Spleen (tissue), 11 donors: ENCODE results near the gene CHRDL1. TPM values are rescaled to one million over a fixed set of nuclear protein-coding genes. Genes with fewer than 3 reads are reported as not detected.

ENCODE experiments used
- DNase-seq: peaks from one replicate; pipeline ENCODE4 v3.0.0-alpha.2; 2020
- H3K27ac ChIP-seq, 8 donors: fragments of 200-600 bp; sonication (generic) in 7 of 8; 1 replicate in 4 of 8; 2 replicates in 4 of 8; pipeline versions ENCODE4 v1.5.0 to v1.8.0; 2016 to 2021; ENCODE audit warnings: inconsistent platforms in 4 of 8, mild to moderate bottlenecking in 4 of 8, moderate library complexity in 1 of 8
- H3K27me3 ChIP-seq, 7 donors: fragments of 200-600 bp; sonication (generic) in 6 of 7; replicated peaks in 1 of 7; 1 replicate in 4 of 7; 2 replicates in 3 of 7; pipeline versions ENCODE4 v1.5.0 to v1.8.0; 2016 to 2021; ENCODE audit warnings: inconsistent platforms in 3 of 7, mild to moderate bottlenecking in 1 of 7
- H3K36me3 ChIP-seq, 6 donors: fragments of 200-600 bp; sonication (generic) in 5 of 6; 1 replicate in 4 of 6; 2 replicates in 2 of 6; pipeline versions ENCODE4 v1.5.0 to v1.8.0; 2016 to 2021; ENCODE audit warnings: inconsistent platforms in 2 of 6
- H3K4me1 ChIP-seq, 6 donors: fragments of 200-600 bp; sonication (generic) in 5 of 6; 1 replicate in 3 of 6; 2 replicates in 3 of 6; pipeline versions ENCODE4 v1.5.0 to v1.8.0; 2016 to 2021; ENCODE audit warnings: inconsistent platforms in 3 of 6
- H3K4me3 ChIP-seq, 8 donors: fragments of 200-600 bp; sonication (generic) in 7 of 8; 1 replicate in 4 of 8; 2 replicates in 4 of 8; pipeline versions ENCODE4 v1.5.0 to v1.8.0; 2016 to 2021; ENCODE audit warnings: inconsistent platforms in 4 of 8, mild to moderate bottlenecking in 4 of 8, moderate library complexity in 2 of 8
- H3K9me3 ChIP-seq, 8 donors: fragments of 200-600 bp; sonication (generic) in 7 of 8; 1 replicate in 4 of 8; 2 replicates in 4 of 8; pipeline versions ENCODE4 v1.5.0 to v1.8.0; 2016 to 2021; ENCODE audit warnings: inconsistent platforms in 4 of 8
- POLR2A ChIP-seq, 3 donors: fragments of 450-650 bp; IDR thresholded peaks; one replicate each; pipeline ENCODE4 v1.5.1; 2017; ENCODE audit warnings: antibody characterized with exemption in 3 of 3, mild to moderate bottlenecking in 1 of 3
- POLR2AphosphoS5 ChIP-seq, 3 donors: sonication (generic); formaldehyde crosslinking; IDR thresholded peaks; one replicate each; pipeline ENCODE4 v1.5.1; 2017; ENCODE audit warnings: antibody characterized with exemption in 3 of 3
- WGBS, 5 donors: extraction: QIAGEN DNeasy Blood & Tissue Kit in 3 of 5; methylation state at CpG; one replicate each; pipeline versions ENCODE4 v1.1.5 to v1.1.7; 2013 to 2018; 5-methylcytosine and 5-hydroxymethylcytosine counted together
- intact Hi-C: fragments of 100-400 bp; cut with DNase I; formaldehyde crosslinking; loops from one replicate; pipeline ENCODE4 v1.15.0; 2023; ENCODE audit warnings: low total_unique reads
- polyA plus RNA-seq, 3 donors: library from polyadenylated mRNA; stranded (reverse); fragments of 200-250 nt; gene quantifications; one replicate each; pipeline ENCODE4 v1.2.1, GENCODE V29; 2013
- total RNA-seq, 7 donors: library from RNA; depleted of rRNA in 3 of 7; stranded (reverse); fragments of >200 nt in 3 of 7; fragmentation: NEBNext Ultra II Directional in 4 of 7; extraction: Animal tissue kit (Norgen Biotek cat#: 25700) in 4 of 7; gene quantifications; one replicate each; pipeline versions ENCODE4 v1.1.0 to v1.2.1, GENCODE V29; 2016 to 2021
- TF ChIP-seq, protein P1 (sequence below), 11 experiments: fragments of 200-600 bp in 7 of 11; fragments of 450-650 bp in 4 of 11; sonication (generic) in 4 of 11; IDR thresholded peaks in 8 of 11; conservative IDR thresholded peaks in 3 of 11; 1 replicate in 7 of 11; 2 replicates in 4 of 11; pipeline versions ENCODE4 v1.4.0 to v1.8.0; 2016 to 2021; ENCODE audit warnings: antibody characterized with exemption in 11 of 11, inconsistent platforms in 4 of 11, mild to moderate bottlenecking in 1 of 11
- donor health status: healthy with polysubstance abuse.
- donor health status: DM: no; HTN: no; CAD: no; lungs with moderate emphysema.
- donor health status: DM: no; HTN: no; CAD: no.
- donor health status: Bipolar disorder and iron deficiency.
- donor health status: healthy.
- donor health status: DM: no; HTN: no; CAD: no.
- donor health status: DM: yes; HTN: yes; CAD: no.

Gene CHRDL1
- total and polyA plus RNA-seq, 10 donors, result 1.7 to 92.6 (median 17.4) TPM

DNA sequence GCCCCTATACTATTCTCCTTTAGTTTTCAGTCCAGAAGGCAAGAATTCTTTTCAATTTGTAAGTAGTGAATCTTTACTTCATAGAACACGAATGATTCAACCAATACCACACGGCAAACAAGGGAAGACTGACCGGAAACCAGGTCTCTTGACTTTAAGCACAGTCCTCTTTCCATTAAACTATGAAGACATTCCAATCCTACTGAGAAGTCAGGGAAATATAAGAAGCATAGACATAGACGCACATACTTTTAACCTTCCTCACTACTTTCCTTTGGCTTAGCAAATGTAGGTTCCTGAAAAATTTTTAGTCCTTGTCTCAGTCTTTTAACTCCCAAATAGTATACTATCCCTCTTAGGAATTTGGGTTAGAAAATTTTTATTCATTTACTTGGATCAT, 9.1 kb downstream of the CHRDL1 start:
- Histone ChIP-seq H3K4me1 (no peaks in the 10 kb centered on the region), H3K9me3 (no peaks in the 10 kb centered on the region), H3K27ac (no peak overlapping the region), H3K4me3 (no peak overlapping the region), H3K36me3 (no peaks in the 10 kb centered on the region), H3K27me3 (peaks cover 0 to 18% (median 0%) of the 10 kb centered on the region in 7 donors)
- TF ChIP-seq POLR2AphosphoS5 (IDR thresholded peaks at IDR 0.05) (no peak), POLR2A (IDR thresholded peaks at IDR 0.05) (no peak)
- TF ChIP-seq, protein P1, sequence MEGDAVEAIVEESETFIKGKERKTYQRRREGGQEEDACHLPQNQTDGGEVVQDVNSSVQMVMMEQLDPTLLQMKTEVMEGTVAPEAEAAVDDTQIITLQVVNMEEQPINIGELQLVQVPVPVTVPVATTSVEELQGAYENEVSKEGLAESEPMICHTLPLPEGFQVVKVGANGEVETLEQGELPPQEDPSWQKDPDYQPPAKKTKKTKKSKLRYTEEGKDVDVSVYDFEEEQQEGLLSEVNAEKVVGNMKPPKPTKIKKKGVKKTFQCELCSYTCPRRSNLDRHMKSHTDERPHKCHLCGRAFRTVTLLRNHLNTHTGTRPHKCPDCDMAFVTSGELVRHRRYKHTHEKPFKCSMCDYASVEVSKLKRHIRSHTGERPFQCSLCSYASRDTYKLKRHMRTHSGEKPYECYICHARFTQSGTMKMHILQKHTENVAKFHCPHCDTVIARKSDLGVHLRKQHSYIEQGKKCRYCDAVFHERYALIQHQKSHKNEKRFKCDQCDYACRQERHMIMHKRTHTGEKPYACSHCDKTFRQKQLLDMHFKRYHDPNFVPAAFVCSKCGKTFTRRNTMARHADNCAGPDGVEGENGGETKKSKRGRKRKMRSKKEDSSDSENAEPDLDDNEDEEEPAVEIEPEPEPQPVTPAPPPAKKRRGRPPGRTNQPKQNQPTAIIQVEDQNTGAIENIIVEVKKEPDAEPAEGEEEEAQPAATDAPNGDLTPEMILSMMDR (IDR thresholded peaks at IDR 0.05 in 8 of 11, conservative IDR thresholded peaks at IDR 0.05 in 3 of 11), result no peak
- no peak for DNase-seq
- intact Hi-C loops, result no loop called here
- 77 to 96% (median 88%) methylated on average over 4 of the region's 4 CpGs for WGBS, 5 donors

DNA sequence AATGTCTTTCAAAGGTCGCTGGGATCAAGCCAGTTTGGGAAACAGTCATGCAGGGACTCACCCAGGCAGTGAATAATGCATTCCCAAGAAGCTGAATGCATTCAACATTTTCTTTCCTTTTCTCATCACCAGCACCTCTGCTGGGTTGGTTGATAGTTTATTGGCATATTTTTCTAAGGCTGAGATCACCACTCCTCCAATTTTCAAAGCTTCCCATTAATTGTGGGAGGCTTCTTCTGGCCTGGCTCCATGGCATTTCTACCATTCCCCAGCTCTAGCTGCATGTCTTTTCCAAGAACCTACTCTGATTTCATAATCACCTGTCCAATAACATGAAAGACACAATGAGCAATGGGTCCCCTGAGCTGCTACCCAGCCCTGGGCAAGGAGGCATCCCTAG, 35.8 kb downstream of the CHRDL1 start:
- intact Hi-C loops, result no loop called here
- Histone ChIP-seq H3K4me3 (no peak overlapping the region), H3K27ac (no peak overlapping the region), H3K27me3 (no peaks in the 10 kb centered on the region), H3K4me1 (no peaks in the 10 kb centered on the region), H3K36me3 (no peaks in the 10 kb centered on the region), H3K9me3 (peaks cover 2 to 19% (median 6%) of the 10 kb centered on the region in 8 donors)
- TF ChIP-seq POLR2AphosphoS5 (IDR thresholded peaks at IDR 0.05) (no peak), POLR2A (IDR thresholded peaks at IDR 0.05) (no peak)
- TF ChIP-seq, protein P1 (IDR thresholded peaks at IDR 0.05 in 8 of 11, conservative IDR thresholded peaks at IDR 0.05 in 3 of 11), result no peak
- DNase-seq, result no peak
- 37 to 91% (median 71%) methylated on average over 1 of the region's 1 CpG for WGBS, 5 donors

DNA sequence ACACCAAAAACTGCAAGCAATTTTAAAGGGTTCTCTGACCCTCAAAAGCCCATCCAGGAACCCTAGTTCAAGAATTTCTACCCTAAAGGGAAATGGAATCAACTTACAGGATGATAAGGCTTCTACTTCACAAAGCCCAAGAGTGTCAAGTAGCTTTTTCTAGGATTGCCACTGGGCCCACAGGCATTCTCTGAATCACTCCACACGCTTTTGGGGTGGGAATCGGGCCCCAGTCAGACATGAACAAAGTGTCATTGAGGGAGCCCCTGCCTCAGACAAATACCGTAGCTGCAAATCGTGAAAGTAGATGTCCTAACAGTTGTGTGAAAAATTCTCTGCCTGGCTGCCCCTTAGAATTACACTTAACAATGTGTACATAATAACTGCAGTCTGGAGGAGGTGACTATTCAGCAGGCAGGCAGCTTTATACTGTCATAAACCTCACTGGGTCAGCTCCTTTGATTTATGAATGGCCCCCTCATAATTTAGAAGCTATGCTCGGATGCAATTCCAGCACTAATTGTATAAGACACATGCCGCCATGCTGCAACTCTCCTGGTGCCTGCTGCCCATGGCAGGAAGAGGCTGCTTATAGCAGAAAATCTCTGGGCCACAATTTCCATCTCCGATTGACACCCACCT, 36.7 kb downstream of the CHRDL1 start:
- H3K27ac ChIP-seq, result no peak overlapping the region
- H3K36me3 ChIP-seq, result no peaks in the 10 kb centered on the region
- DNase-seq, result no peak
- no peaks in the 10 kb centered on the region for H3K27me3 ChIP-seq
- TF ChIP-seq POLR2A (IDR thresholded peaks at IDR 0.05) (no peak), POLR2AphosphoS5 (IDR thresholded peaks at IDR 0.05) (no peak)
- TF ChIP-seq, protein P1 (IDR thresholded peaks at IDR 0.05 in 8 of 11, conservative IDR thresholded peaks at IDR 0.05 in 3 of 11), result no peak
- H3K4me1 ChIP-seq, result no peaks in the 10 kb centered on the region
- intact Hi-C loops, result no loop called here
- no peak overlapping the region for H3K4me3 ChIP-seq
- peaks cover 0 to 11% (median 3%) of the 10 kb centered on the region in 8 donors for H3K9me3 ChIP-seq
- WGBS, 5 donors, result 76 to 100% (median 86%) methylated on average over 4 to 7 of the region's 7 CpGs

DNA sequence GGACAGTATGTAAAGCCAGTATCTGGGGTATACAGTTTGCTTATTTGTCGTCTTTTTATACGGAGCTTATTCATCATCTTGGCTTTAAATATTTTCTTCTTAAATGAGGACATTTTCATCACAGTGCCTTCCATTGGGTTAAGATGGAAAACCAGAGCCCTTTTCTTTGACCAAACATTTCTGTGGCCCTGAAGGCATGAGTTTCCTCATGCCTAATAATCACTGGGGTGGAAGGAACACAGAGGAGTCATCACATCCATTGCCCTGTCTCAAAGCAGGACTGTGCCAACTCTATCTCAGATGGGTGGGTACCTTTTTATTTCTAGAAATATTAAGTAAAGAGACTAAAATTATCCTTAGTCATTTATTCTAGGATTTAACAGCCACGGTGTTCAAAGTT, 40.0 kb downstream of the CHRDL1 start:
- Histone ChIP-seq H3K36me3 (no peaks in the 10 kb centered on the region), H3K4me3 (no peak overlapping the region), H3K4me1 (no peaks in the 10 kb centered on the region), H3K9me3 (peaks cover 0 to 8% (median 0%) of the 10 kb centered on the region in 8 donors), H3K27me3 (no peaks in the 10 kb centered on the region), H3K27ac (no peak overlapping the region)
- 81 to 96% (median 87%) methylated on average over 3 of the region's 3 CpGs for WGBS, 5 donors
- DNase-seq, result no peak
- TF ChIP-seq POLR2A (IDR thresholded peaks at IDR 0.05) (no peak), POLR2AphosphoS5 (IDR thresholded peaks at IDR 0.05) (no peak)
- TF ChIP-seq, protein P1 (IDR thresholded peaks at IDR 0.05 in 8 of 11, conservative IDR thresholded peaks at IDR 0.05 in 3 of 11), result no peak
- intact Hi-C loops, result no loop called here
